Cardiac fibroblast (primary cell): Measurements from ENCODE around the gene ITGA2.
A peak's percentile ranks its signal among the peaks of the same experiment; 100 is the strongest.

Source experiments
- DNase-seq, 2 donors: peaks; one replicate each; pipeline versions ENCODE4 v3.0.0 to v3.0.0-alpha.2; 2010; ENCODE audit warnings: low read depth in 2 of 2
- H3K4me3 ChIP-seq, 2 donors: replicated peaks in 1 of 2; 1 replicate in 1 of 2; 2 replicates in 1 of 2; pipeline ENCODE4 v1.5.1; 2011; ENCODE audit warnings: low read depth in 2 of 2, low read length in 2 of 2, mild to moderate bottlenecking in 2 of 2, moderate library complexity in 1 of 2
- TF ChIP-seq, protein P1 (sequence below): IDR thresholded peaks from one replicate; pipeline ENCODE4 v1.5.1; 2011; ENCODE audit warnings: low read depth, mild to moderate bottlenecking, low read length, inconsistent platforms

The ITGA2 gene

DNA sequence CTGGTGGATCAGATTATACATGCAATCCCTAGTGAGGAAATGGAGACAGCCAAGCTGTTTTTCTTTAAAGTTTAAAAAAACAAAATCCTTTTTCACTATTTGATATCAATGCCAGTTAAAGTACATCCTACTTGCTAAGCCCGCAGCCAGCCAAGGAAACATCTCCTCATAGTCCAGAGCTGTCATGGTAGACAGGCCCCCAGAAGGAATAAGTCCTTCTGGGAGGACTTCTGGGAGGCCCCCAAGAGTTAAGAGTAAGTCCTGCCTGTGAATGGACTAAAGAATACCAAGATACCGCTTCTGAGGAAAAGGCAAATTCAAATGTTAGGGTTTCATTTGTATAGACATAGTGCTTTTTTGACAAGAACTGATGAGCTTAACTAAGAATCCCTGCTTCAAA lies 82.1 kb downstream of the ITGA2 start:
- TF ChIP-seq, protein P1, sequence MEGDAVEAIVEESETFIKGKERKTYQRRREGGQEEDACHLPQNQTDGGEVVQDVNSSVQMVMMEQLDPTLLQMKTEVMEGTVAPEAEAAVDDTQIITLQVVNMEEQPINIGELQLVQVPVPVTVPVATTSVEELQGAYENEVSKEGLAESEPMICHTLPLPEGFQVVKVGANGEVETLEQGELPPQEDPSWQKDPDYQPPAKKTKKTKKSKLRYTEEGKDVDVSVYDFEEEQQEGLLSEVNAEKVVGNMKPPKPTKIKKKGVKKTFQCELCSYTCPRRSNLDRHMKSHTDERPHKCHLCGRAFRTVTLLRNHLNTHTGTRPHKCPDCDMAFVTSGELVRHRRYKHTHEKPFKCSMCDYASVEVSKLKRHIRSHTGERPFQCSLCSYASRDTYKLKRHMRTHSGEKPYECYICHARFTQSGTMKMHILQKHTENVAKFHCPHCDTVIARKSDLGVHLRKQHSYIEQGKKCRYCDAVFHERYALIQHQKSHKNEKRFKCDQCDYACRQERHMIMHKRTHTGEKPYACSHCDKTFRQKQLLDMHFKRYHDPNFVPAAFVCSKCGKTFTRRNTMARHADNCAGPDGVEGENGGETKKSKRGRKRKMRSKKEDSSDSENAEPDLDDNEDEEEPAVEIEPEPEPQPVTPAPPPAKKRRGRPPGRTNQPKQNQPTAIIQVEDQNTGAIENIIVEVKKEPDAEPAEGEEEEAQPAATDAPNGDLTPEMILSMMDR: no peak
- H3K4me3 ChIP-seq: no peak overlapping the region
- DNase-seq: peak in 1 of 2 donors; percentile 11

DNA sequence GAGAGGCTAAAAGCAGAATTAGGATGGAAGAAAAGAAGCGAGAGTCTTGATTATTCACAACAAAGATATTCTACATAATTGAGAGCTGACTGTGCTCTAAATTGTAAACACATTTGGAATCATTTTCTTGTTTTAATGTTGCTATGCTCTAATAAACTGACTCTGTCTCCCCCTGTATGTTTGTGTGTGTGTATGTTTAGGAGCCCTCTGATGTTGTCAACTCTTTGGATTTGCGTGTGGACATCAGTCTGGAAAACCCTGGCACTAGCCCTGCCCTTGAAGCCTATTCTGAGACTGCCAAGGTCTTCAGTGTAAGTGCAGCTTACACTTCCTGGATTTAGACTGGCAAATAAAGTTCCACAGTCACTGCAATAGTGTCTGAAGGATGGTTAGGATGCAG lies 82.6 kb downstream of the ITGA2 start:
- TF ChIP-seq, protein P1: no peak
- DNase-seq: peak; percentile 21 to 36
- H3K4me3 ChIP-seq: no peak overlapping the region

DNA sequence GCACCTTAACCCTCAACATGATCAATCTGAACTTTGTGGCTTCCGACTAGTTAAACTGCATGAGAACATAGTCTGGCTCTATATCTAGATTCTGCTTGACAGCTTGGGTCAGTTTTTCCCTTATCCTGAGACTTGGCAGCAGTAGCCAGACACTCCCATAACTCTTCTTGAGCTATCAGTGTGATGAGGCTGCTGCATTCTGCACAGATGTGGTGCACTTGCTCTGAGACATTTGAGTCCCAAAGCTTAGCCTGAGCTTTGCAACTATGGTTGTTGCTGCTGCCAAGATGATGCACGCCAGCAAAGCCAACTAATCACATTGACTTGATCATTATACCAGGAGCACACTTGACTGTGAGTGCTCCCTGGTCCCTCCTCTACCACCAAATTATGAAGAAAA lies 84.2 kb downstream of the ITGA2 start:
- peak in 1 of 2 donors; percentile 21 for DNase-seq
- H3K4me3 ChIP-seq: no peak overlapping the region
- TF ChIP-seq, protein P1: no peak

DNA sequence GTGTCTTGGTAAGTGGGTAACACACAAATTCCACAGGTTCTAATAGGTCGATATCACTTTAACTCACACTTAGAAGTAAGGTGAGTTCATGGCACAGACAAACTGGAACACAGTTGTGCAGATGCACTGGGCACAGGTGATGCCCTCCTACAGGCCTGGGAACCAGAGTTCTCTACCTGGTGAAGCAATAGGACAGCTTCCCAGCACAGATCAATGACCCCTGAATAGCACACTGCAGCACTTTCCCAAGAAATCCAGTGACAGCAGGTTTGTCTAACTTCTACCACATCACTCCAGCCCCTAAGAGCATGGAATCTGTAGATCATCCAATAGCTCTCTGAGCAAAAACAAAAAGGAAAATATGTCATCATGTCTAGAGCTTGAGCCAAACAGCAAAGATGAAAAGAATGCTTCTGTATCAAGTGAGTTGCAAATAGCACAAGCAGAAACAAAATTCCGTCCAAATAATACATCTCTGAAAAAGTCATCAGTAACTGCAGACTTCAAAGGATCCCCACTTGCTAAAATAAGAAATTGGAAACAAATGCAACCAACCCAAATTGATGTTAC lies 86.9 kb downstream of the ITGA2 start:
- TF ChIP-seq, protein P1: no peak
- no peak overlapping the region for H3K4me3 ChIP-seq
- peak in 1 of 2 donors; percentile 6 for DNase-seq

DNA sequence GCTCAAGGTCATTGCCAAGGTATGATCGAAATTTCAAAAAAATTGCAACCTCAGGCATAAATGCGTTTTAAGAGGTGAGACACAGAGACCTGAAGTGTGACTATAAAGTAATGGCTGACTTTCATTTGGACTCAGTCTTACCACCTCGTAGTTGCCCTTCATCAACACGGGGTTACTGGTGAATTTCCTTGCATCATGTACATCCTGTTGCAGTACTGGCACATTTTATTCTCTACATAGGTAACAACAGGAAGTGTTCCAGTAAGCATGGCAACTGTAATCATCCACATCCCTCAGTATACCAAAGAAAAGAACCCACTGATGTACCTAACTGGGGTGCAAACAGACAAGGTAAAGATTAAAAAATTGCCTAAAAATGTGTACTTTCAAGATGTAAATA lies 91.1 kb downstream of the ITGA2 start:
- no peak for DNase-seq
- H3K4me3 ChIP-seq: no peak overlapping the region
- TF ChIP-seq, protein P1: no peak

DNA sequence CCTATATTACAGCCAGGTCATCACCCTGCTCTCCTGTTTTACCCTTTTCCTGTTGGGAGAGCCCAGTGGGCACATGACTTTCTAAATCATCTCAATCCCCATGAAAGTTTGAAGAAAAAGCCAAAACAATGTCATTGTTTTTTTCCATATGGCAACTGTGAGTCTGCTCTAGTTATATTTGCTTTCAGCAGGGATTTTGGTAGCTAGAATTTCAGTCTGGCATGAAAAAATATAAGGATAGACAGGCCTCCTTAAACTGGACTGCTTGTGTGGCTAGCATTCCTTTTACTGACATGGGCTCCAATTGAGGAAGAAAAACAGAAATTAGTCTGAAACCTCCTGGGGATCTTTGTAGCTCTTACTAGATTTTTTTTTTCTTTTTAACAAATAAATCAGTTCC lies 94.8 kb downstream of the ITGA2 start:
- DNase-seq: no peak
- TF ChIP-seq, protein P1: no peak
- no peak overlapping the region for H3K4me3 ChIP-seq
